HepG2 (cell line): ENCODE results near the gene PPM1H. TPM values are rescaled to one million over a fixed set of nuclear protein-coding genes. Genes with fewer than 3 reads are reported as not detected.

ENCODE experiments used
- ATAC-seq: fragments of 200-7000 bp; cut with Tn5 transposase; 3 replicates; pipeline ENCODE4 v1.9.1; 2020; ENCODE audit warnings: mild to moderate bottlenecking, moderate library complexity
- BruUV-seq: library from RNA; stranded (reverse); fragments of 400-500 nt; replicated peaks from 2 replicates; lab custom pipeline; 2021; lab: Mats Ljungman, UMichigan
- CTCF ChIA-PET: fragments of 300-600 bp; formaldehyde crosslinking; extraction: SDS; loops from one replicate; lab custom pipeline; 2021; ENCODE audit warnings: low total read pairs, inconsistent platforms, low intra/inter-chr PET ratio; lab: Yijun Ruan, JAX
- POLR2A ChIA-PET: fragments of 350-600 bp; sonication (Branson Sonifier 250); formaldehyde crosslinking; loops from one replicate; lab custom pipeline; 2020; ENCODE audit warnings: antibody characterized with exemption, inconsistent platforms; lab: Yijun Ruan, JAX
- DNase-seq: peaks from one replicate; pipeline ENCODE4 v3.0.0-alpha.2; 2015; ENCODE audit warnings: low spot score
- FAIRE-seq: peaks from 3 replicates; lab custom pipeline; 2011; peaks lifted over from hg19 to GRCh38; lab: Jason Lieb, UNC
- H2AFZ ChIP-seq: one replicate; pipeline ENCODE4 v1.6.1; 2011; ENCODE audit warnings: low read length, inconsistent platforms
- H3K27ac ChIP-seq: fragments of 300-600 bp; 3 replicates; pipeline ENCODE4 v1.8.0; 2011; ENCODE audit warnings: mixed run types, mild to moderate bottlenecking, mixed read lengths, low read length, inconsistent platforms; ENCODE audit not compliant: insufficient read depth; ENCODE audit errors: extremely low read length
- H3K27me3 ChIP-seq, 2 experiments: fragments of 200-600 bp in 1 of 2; 2 replicates in 1 of 2; 3 replicates in 1 of 2; pipeline versions ENCODE4 v1.6.0 to v1.8.0; 2011; ENCODE audit warnings: low read length in 2 of 2, mild to moderate bottlenecking in 2 of 2, moderate library complexity in 2 of 2, inconsistent platforms in 1 of 2; ENCODE audit not compliant: insufficient read depth in 2 of 2, control insufficient read depth in 1 of 2
- H3K36me3 ChIP-seq, 2 experiments: fragments of 200-600 bp in 1 of 2; replicated peaks in 1 of 2; 2 replicates in 1 of 2; 3 replicates in 1 of 2; pipeline versions ENCODE4 v1.5.1 to v1.8.0; 2011; ENCODE audit warnings: low read length in 2 of 2, inconsistent platforms in 1 of 2; ENCODE audit not compliant: insufficient read depth in 2 of 2, control insufficient read depth in 1 of 2
- H3K4me1 ChIP-seq: 2 replicates; pipeline ENCODE4 v1.5.1; 2012; ENCODE audit warnings: low read length, inconsistent platforms; ENCODE audit not compliant: insufficient read depth
- H3K4me2 ChIP-seq: 2 replicates; pipeline ENCODE4 v1.6.0; 2011; ENCODE audit warnings: low read depth, low read length, inconsistent platforms
- H3K4me3 ChIP-seq, 3 experiments: fragments of 200-600 bp in 1 of 3; sonication (generic), shearing (Covaris generic) in 1 of 3; replicated peaks in 1 of 3; 2 replicates each; pipeline ENCODE4 v1.5.1; 2011 to 2016; ENCODE audit warnings: low read length in 3 of 3, inconsistent platforms in 2 of 3, low read depth in 2 of 3, mild to moderate bottlenecking in 2 of 3, control low read depth in 1 of 3, mixed read lengths in 1 of 3; ENCODE audit not compliant: insufficient read depth in 1 of 3
- H3K79me2 ChIP-seq: one replicate; pipeline ENCODE4 v1.6.1; 2011; ENCODE audit warnings: low read length, inconsistent platforms; ENCODE audit not compliant: insufficient read depth
- H3K9ac ChIP-seq: 2 replicates; pipeline ENCODE4 v1.6.0; 2011; ENCODE audit warnings: mild to moderate bottlenecking, low read depth, low read length, inconsistent platforms; ENCODE audit not compliant: insufficient read depth
- H3K9me3 ChIP-seq: 2 replicates; pipeline ENCODE4 v1.5.1; 2012; ENCODE audit warnings: mild to moderate bottlenecking, low read length
- H4K20me1 ChIP-seq: 2 replicates; pipeline ENCODE4 v1.6.0; 2011; ENCODE audit warnings: inconsistent platforms, mild to moderate bottlenecking, low read length, moderate library complexity; ENCODE audit not compliant: insufficient read depth
- CREB3 ChIP-seq: sonication (generic); formaldehyde crosslinking; IDR thresholded peaks from 2 replicates; pipeline ENCODE4 v1.5.0; 2020; ENCODE audit warnings: missing genetic modification reagents
- FLYWCH1 ChIP-seq: sonication (generic); formaldehyde crosslinking; IDR thresholded peaks from 2 replicates; pipeline ENCODE4 v1.8.1; 2023; ENCODE audit warnings: mild to moderate bottlenecking, missing genetic modification reagents
- HDAC6 ChIP-seq: fragments of 200-600 bp; sonication (generic); IDR thresholded peaks from 2 replicates; pipeline ENCODE4 v1.7.0; 2017; ENCODE audit warnings: mild to moderate bottlenecking, antibody characterized with exemption, low read length, low read depth
- KLF15 ChIP-seq: sonication (generic); formaldehyde crosslinking; IDR thresholded peaks from 2 replicates; pipeline ENCODE4 v1.8.1; 2023; ENCODE audit warnings: borderline replicate concordance, mild to moderate bottlenecking, inconsistent platforms, missing genetic modification reagents, mixed read lengths
- MTA1 ChIP-seq: sonication (generic); formaldehyde crosslinking; IDR thresholded peaks from 2 replicates; pipeline ENCODE4 v1.4.0; 2020; ENCODE audit warnings: missing genetic modification reagents, mild to moderate bottlenecking, borderline replicate concordance
- PAWR ChIP-seq: sonication (generic); formaldehyde crosslinking; IDR thresholded peaks from 2 replicates; pipeline ENCODE4 v1.4.0; 2020; ENCODE audit warnings: missing genetic modification reagents, mild to moderate bottlenecking, borderline replicate concordance
- RXRA ChIP-seq: sonication (generic); formaldehyde crosslinking; IDR thresholded peaks from 2 replicates; pipeline ENCODE4 v1.5.1; 2020; ENCODE audit warnings: missing genetic modification reagents
- SPEN ChIP-seq: sonication (generic); formaldehyde crosslinking; IDR thresholded peaks from 2 replicates; pipeline ENCODE4 v1.5.1; 2020; ENCODE audit warnings: low read depth, mild to moderate bottlenecking, missing genetic modification reagents
- THRA ChIP-seq: sonication (generic); formaldehyde crosslinking; IDR thresholded peaks from 2 replicates; pipeline ENCODE4 v1.4.0; 2020; ENCODE audit warnings: missing genetic modification reagents, borderline replicate concordance
- ZFP62 ChIP-seq: sonication (generic); formaldehyde crosslinking; IDR thresholded peaks from 2 replicates; pipeline ENCODE4 v1.4.0; 2020; ENCODE audit warnings: missing genetic modification reagents
- ZNF101 ChIP-seq: sonication (generic); formaldehyde crosslinking; IDR thresholded peaks from 2 replicates; pipeline ENCODE4 v1.4.0; 2020; ENCODE audit warnings: mild to moderate bottlenecking, low read depth, missing genetic modification reagents, borderline replicate concordance
- ZNF556 ChIP-seq: sonication (generic); formaldehyde crosslinking; IDR thresholded peaks from 2 replicates; pipeline ENCODE4 v1.4.0; 2020; ENCODE audit warnings: mild to moderate bottlenecking, missing genetic modification reagents, borderline replicate concordance
- ZNF879 ChIP-seq: sonication (generic); formaldehyde crosslinking; IDR thresholded peaks from 2 replicates; pipeline ENCODE4 v1.8.1; 2023; ENCODE audit warnings: missing genetic modification reagents
- WGBS: methylation state at CpG from one replicate; pipeline ENCODE4 v1.1.6; 2017; ENCODE audit warnings: low lambda C conversion rate; 5-methylcytosine and 5-hydroxymethylcytosine counted together
- in situ Hi-C: cut with HindIII; loops from 2 replicates; pipeline ENCODE4 v1.10.0; 2017; ENCODE audit warnings: low pct_unique_long_range_greater_than_20kb; ENCODE audit not compliant: extremely low pct_ligation_motif_present
- intact Hi-C: fragments of 100-400 bp; cut with micrococcal nuclease; formaldehyde crosslinking; loops from one replicate; pipeline ENCODE4 v1.10.0; 2022; ENCODE audit not compliant: unreplicated experiment
- polyA plus RNA-seq, 8 experiments: library from polyadenylated mRNA; depleted of rRNA in 3 of 8; stranded (reverse) in 7 of 8; unstranded in 1 of 8; fragments of >200 nt; fragmentation: Illumina TruSeq in 4 of 8; extraction: Trizol in 4 of 8; gene quantifications; 2 replicates each; pipeline versions ENCODE4 v1.2.1 to v1.2.3, GENCODE V29; 2011 to 2016; ENCODE audit warnings: low read depth in 4 of 8, missing spikeins in 1 of 8, mixed read lengths in 1 of 8; ENCODE audit not compliant: insufficient read depth in 1 of 8
- total RNA-seq, 5 experiments: library from RNA; depleted of rRNA; stranded (reverse); fragments of >200 nt; fragmentation: Illumina TruSeq; extraction: Trizol; gene quantifications; 2 replicates each; pipeline ENCODE4 v1.2.3, GENCODE V29; 2016; ENCODE audit warnings: low read depth in 1 of 5
- TF ChIP-seq, protein P1 (sequence below): IDR thresholded peaks from 2 replicates; pipeline ENCODE4 v1.6.1; 2016; ENCODE audit warnings: control low read depth

The PPM1H gene
- total and polyA plus RNA-seq, 2 of the 13 experiments (the other 11 are each of a cell fraction or from before 2014, with no cell fraction given), result 29.1 to 38.1 TPM

DNA sequence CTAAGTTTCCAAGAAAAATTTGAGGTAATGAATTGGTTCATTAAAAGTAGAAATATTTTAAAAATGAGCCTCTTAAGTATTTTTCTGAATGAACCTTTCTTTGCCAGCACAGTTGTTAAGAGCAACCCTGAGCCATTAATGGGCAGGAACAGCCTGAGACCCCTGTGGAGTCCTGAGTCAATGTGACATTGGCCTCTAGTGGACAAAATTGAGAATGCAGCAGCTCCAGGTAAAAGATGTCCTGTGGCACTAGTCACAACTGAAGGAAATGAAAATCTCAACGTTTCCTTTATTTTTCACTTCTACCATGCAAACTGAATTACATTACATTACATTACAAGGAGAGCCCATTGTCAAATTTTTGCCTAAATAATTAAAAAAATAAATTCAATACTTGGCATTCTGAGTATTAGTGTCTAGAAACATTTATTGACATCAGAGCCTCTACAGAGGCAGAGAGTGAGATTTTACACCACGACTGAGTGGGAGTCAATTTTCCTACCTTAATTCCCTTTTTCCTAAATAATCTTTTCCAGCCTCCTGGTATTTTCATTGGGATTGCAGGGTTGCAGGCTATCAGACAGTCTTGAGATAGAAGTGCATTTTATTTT lies 135.7 kb downstream of the PPM1H start (continued):
- TF ChIP-seq THRA (CRISPR knock-in tag), result no peak

GRCh38 chr12:62794218-62794583 lies 140.7 kb downstream of the PPM1H start:
- 0 out of 2 replicates have a peak, but pooled peaks cover 5% of the 10 kb centered on the region for H4K20me1 ChIP-seq
- in situ Hi-C loops (loop anchor here (5.0 to 10.0 kb wide), 2 partner anchors 207 to 359 kb away; no protein-coding TSS in a partner anchor), intact Hi-C loops (loop anchor here (1.0 kb wide), 2 partner anchors 213 to 359 kb away; no protein-coding TSS in a partner anchor)
- 50% methylated on average over 1 of the region's 1 CpG for WGBS
- H3K4me2 ChIP-seq, result no peak overlapping the region
- H3K4me3 ChIP-seq, result no peak overlapping the region
- no peak overlapping the region for H2AFZ ChIP-seq
- POLR2A ChIA-PET, result interaction anchor here (0.7 kb wide), 1 partner anchor 58 kb away, joined by 3 read pairs; no protein-coding TSS in a partner anchor
- no peak for DNase-seq
- H3K27me3 ChIP-seq, result no peaks in the 10 kb centered on the region
- no peak for ATAC-seq
- CTCF ChIA-PET, result interaction anchor here (0.8 to 2.6 kb wide), 4 partner anchors 162 to 356 kb away, joined by 3 to 23 read pairs (median 7); no protein-coding TSS in a partner anchor
- H3K27ac ChIP-seq, result no peak overlapping the region
- TF ChIP-seq HDAC6, result no peak
- no peak for TF ChIP-seq MTA1 (CRISPR knock-in tag)
- no peak for TF ChIP-seq ZNF101 (CRISPR knock-in tag)
- TF ChIP-seq CREB3 (CRISPR knock-in tag), result no peak
- TF ChIP-seq ZNF556 (CRISPR knock-in tag), result no peak
- no peak for TF ChIP-seq FLYWCH1 (CRISPR knock-in tag)
- TF ChIP-seq RXRA (CRISPR knock-in tag), result no peak
- TF ChIP-seq PAWR (CRISPR knock-in tag), result no peak
- no peak for TF ChIP-seq KLF15 (CRISPR knock-in tag)
- no peak for TF ChIP-seq ZFP62 (CRISPR knock-in tag)
- TF ChIP-seq ZNF879 (CRISPR knock-in tag), result no peak
- TF ChIP-seq THRA (CRISPR knock-in tag), result no peak
- no peak for TF ChIP-seq SPEN (CRISPR knock-in tag)
- TF ChIP-seq, protein P1, sequence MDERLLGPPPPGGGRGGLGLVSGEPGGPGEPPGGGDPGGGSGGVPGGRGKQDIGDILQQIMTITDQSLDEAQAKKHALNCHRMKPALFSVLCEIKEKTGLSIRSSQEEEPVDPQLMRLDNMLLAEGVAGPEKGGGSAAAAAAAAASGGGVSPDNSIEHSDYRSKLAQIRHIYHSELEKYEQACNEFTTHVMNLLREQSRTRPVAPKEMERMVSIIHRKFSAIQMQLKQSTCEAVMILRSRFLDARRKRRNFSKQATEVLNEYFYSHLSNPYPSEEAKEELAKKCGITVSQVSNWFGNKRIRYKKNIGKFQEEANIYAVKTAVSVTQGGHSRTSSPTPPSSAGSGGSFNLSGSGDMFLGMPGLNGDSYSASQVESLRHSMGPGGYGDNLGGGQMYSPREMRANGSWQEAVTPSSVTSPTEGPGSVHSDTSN (CRISPR knock-in tag), result no peak
- peaks cover 7% of the 10 kb centered on the region for H3K4me1 ChIP-seq
- BruUV-seq, result no TSS peak
- no peaks in the 10 kb centered on the region for H3K79me2 ChIP-seq
- no peak overlapping the region for H3K9ac ChIP-seq
- H3K36me3 ChIP-seq, result peaks cover 7 to 37% of the 10 kb centered on the region in 2 experiments
- FAIRE-seq, result no peak
- no peaks in the 10 kb centered on the region for H3K9me3 ChIP-seq
